Measurements from ENCODE around the gene C2orf49. TPM values are rescaled to one million over a fixed set of nuclear protein-coding genes. Genes with fewer than 3 reads are reported as not detected.
A peak's percentile ranks its signal among the peaks of the same experiment; 100 is the strongest.

Gene C2orf49
- total and polyA plus RNA-seq, 9 of the 15 experiments (the other 6 are each of a cell fraction or from before 2014, with no cell fraction given): 17.9 to 38.2 (median 25.6) TPM

DNA sequence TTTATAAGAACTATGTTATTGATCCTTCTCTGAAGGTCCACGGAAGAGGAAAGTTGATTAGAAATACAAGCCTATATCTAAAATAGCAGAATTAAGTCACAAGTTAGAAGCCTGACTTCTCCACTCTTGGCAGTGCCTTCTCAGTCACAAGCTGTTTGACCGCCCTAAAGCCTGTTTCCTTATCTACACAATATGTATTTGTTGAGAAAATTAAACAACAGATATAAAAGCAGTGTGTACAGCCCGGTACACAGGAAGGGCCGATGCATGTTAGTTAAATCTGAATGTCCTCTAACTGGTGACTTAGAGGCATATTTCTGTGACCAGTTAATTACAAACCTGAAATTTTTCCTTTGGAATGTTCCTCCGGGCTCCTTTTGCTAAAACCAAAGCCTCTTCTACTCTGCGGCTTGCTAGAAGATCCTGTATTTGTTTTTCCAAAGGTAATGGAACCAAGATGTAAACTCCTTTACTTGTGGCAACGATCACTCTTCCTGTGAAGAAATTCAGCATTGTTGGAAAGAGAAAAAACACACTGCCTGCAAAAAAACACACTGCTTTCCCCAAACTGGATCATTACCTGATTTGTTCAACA is 41.2 kb upstream of the C2orf49 start (continued):
- no peak for TF ChIP-seq E2F4 (CRISPR knock-in tag; IDR thresholded peaks at IDR 0.05; ENCODE audit: low read depth)
- no peak for TF ChIP-seq MCM5 (IDR thresholded peaks at IDR 0.05; ENCODE audit: low read depth)
- no peak for TF ChIP-seq EGR1 (conservative IDR thresholded peaks at IDR 0.05)
- no peak for TF ChIP-seq FOXK2 (conservative IDR thresholded peaks at IDR 0.05 in 1 of 2, IDR thresholded peaks at IDR 0.05 in 1 of 2; ENCODE audit: low read depth in 2 of 2)

GRCh38 chr2:105297216-105297615 is 40.1 kb upstream of the C2orf49 start:
- DNase-seq (ENCODE audit: extremely low read depth in 1 of 4, low spot score in 3 of 4) (no peak), ATAC-seq (no peak), FAIRE-seq (no peak)
- Histone ChIP-seq H2AFZ (ENCODE audit: low read depth, low read length) (no peak overlapping the region), H3K27ac (ENCODE audit: extremely low read depth, low read depth, low read length) (no peak overlapping the region), H3K4me3 (no peak overlapping the region), H3K36me3 (ENCODE audit: control insufficient read depth, insufficient read depth, low read length) (peaks cover 46% of the 10 kb centered on the region), H3K79me2 (ENCODE audit: control insufficient read depth, insufficient read depth, low read length) (peaks cover 14% of the 10 kb centered on the region), H4K20me1 (replicated peaks; ENCODE audit: control insufficient read depth, insufficient read depth, low read length) (no peaks in the 10 kb centered on the region; the same call in 1 of the 2 replicates), H3K27me3 (ENCODE audit: control insufficient read depth in 2 of 2, insufficient read depth in 2 of 2, low read length in 2 of 2) (no peaks in the 10 kb centered on the region), H3K9me1 (ENCODE audit: control insufficient read depth, insufficient read depth, low read length) (no peaks in the 10 kb centered on the region), H3K4me2 (ENCODE audit: insufficient read depth, low read length) (no peak overlapping the region), H3K9ac (ENCODE audit: insufficient read depth in 1 of 2, low read depth in 2 of 2, low read length in 2 of 2) (no peak overlapping the region), H3K9me3 (replicated peaks; ENCODE audit: control insufficient read depth, insufficient read depth, low read depth, low read length) (no peaks in the 10 kb centered on the region), H3K4me1 (replicated peaks in 1 of 2; ENCODE audit: control insufficient read depth in 2 of 2, insufficient read depth in 2 of 2, low read length in 2 of 2) (no peaks in the 10 kb centered on the region)
- in situ Hi-C loops (cut with MboI) (no loop called here), intact Hi-C loops (cut with micrococcal nuclease) (loop anchor here (5.0 kb wide), 1 partner anchor 60 kb away; no protein-coding TSS in a partner anchor)
- TF ChIP-seq, protein P1, sequence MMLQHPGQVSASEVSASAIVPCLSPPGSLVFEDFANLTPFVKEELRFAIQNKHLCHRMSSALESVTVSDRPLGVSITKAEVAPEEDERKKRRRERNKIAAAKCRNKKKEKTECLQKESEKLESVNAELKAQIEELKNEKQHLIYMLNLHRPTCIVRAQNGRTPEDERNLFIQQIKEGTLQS (IDR thresholded peaks at IDR 0.05): peak; percentile 22; the same call in 1 of the 2 replicates
- TF ChIP-seq, protein P1 (CRISPR knock-in tag; conservative IDR thresholded peaks at IDR 0.05): no peak
- no peak for TF ChIP-seq THAP12 (CRISPR knock-in tag; IDR thresholded peaks at IDR 0.05)
- ChIA-PET POLR2A (no interaction called here), CTCF (ENCODE audit: low intra/inter-chr PET ratio) (interaction anchor here (0.5 kb wide), 1 partner anchor 14 kb away, joined by 3 read pairs; no protein-coding TSS in a partner anchor)
- BruUV-seq (replicated peaks): no TSS peak
- WGBS (ENCODE audit: insufficient coverage, low coverage, missing lambda C conversion rate): 89% methylated on average over 7 of the region's 7 CpGs

Measured in K562 (cell line).